SK-N-SH (cell line): ENCODE data around the gene ARHGAP26. TPM values are rescaled to one million over a fixed set of nuclear protein-coding genes. Genes with fewer than 3 reads are reported as not detected.

Experiments
- CTCF ChIA-PET: fragments of 300-600, 350-600 bp; formaldehyde crosslinking; extraction: SDS; loops from one replicate; lab custom pipeline; 2021; lab: Yijun Ruan, JAX
- POLR2A ChIA-PET: fragments of 350-600 bp; sonication (Branson Sonifier 250); formaldehyde crosslinking; extraction: SDS; loops from one replicate; lab custom pipeline; 2020; ENCODE audit warnings: antibody characterized with exemption, inconsistent platforms; lab: Yijun Ruan, JAX
- DNase-seq: peaks from one replicate; pipeline ENCODE4 v3.0.0; 2012
- H2AFZ ChIP-seq: fragments of 200-600 bp; sonication (generic); 2 replicates; pipeline ENCODE4 v1.8.1; 2016; ENCODE audit warnings: antibody characterized with exemption, mild to moderate bottlenecking, low read depth
- H3F3A ChIP-seq: fragments of 200-600 bp; sonication (generic); replicated peaks from 2 replicates; pipeline ENCODE3; 2016; ENCODE audit warnings: antibody characterized with exemption, mild to moderate bottlenecking; ENCODE audit not compliant: insufficient read depth
- H3K27ac ChIP-seq, 2 experiments: fragments of 200-500 bp in 1 of 2; fragments of 200-600 bp in 1 of 2; sonication (Bioruptor generic) in 1 of 2; sonication (generic), shearing (Covaris generic) in 1 of 2; 2 replicates each; pipeline versions ENCODE4 v1.5.1 to v1.6.1; 2014 to 2016; ENCODE audit warnings: low read depth in 2 of 2, inconsistent platforms in 1 of 2, low read length in 1 of 2, mild to moderate bottlenecking in 1 of 2, mixed read lengths in 1 of 2
- H3K27me3 ChIP-seq: fragments of 200-600 bp; sonication (generic), shearing (Covaris generic); 2 replicates; pipeline ENCODE4 v1.6.1; 2016; ENCODE audit warnings: mixed run types; ENCODE audit not compliant: insufficient read depth
- H3K36me3 ChIP-seq, 2 experiments: fragments of 200-500 bp in 1 of 2; fragments of 200-600 bp in 1 of 2; sonication (Bioruptor generic) in 1 of 2; sonication (generic) in 1 of 2; replicated peaks in 1 of 2; 2 replicates each; pipeline versions ENCODE3 to v1.5.1; 2014 to 2016; ENCODE audit warnings: low read length in 1 of 2, mild to moderate bottlenecking in 1 of 2; ENCODE audit not compliant: insufficient read depth in 2 of 2, control insufficient read depth in 1 of 2
- H3K4me1 ChIP-seq, 2 experiments: fragments of 200-500 bp in 1 of 2; fragments of 200-600 bp in 1 of 2; sonication (Bioruptor generic) in 1 of 2; sonication (generic), shearing (Covaris generic) in 1 of 2; 2 replicates each; pipeline versions ENCODE4 v1.5.1 to v1.6.1; 2014 to 2016; ENCODE audit warnings: low read depth in 1 of 2, low read length in 1 of 2, mixed run types in 1 of 2; ENCODE audit not compliant: insufficient read depth in 2 of 2, control insufficient read depth in 1 of 2
- H3K4me2 ChIP-seq: fragments of 200-600 bp; sonication (generic), shearing (Covaris generic); 2 replicates; pipeline ENCODE4 v1.6.1; 2017; ENCODE audit warnings: mixed run types
- H3K4me3 ChIP-seq, 2 experiments: fragments of 200-500 bp in 1 of 2; fragments of 200-600 bp in 1 of 2; sonication (Bioruptor generic) in 1 of 2; sonication (generic), shearing (Covaris generic) in 1 of 2; 2 replicates each; pipeline versions ENCODE4 v1.5.1 to v1.8.1; 2014 to 2016; ENCODE audit warnings: low read depth in 2 of 2, inconsistent platforms in 1 of 2, low read length in 1 of 2, mild to moderate bottlenecking in 1 of 2, mixed read lengths in 1 of 2, moderate library complexity in 1 of 2
- H3K79me2 ChIP-seq: fragments of 200-600 bp; sonication (generic); 2 replicates; pipeline ENCODE4 v1.8.1; 2017; ENCODE audit warnings: mild to moderate bottlenecking; ENCODE audit not compliant: insufficient read depth
- H3K9ac ChIP-seq: fragments of 200-600 bp; sonication (generic); 2 replicates; pipeline ENCODE4 v1.6.1; 2017; ENCODE audit warnings: mixed run types
- H3K9me2 ChIP-seq: fragments of 200-600 bp; sonication (generic); 2 replicates; pipeline ENCODE4 v1.6.1; 2017; ENCODE audit warnings: mixed run types
- H3K9me3 ChIP-seq: fragments of 200-600 bp; sonication (generic); 2 replicates; pipeline ENCODE4 v1.6.1; 2017; ENCODE audit warnings: mixed run types, mild to moderate bottlenecking, moderate library complexity
- H4K20me1 ChIP-seq: fragments of 200-600 bp; sonication (generic); 2 replicates; pipeline ENCODE4 v1.6.1; 2017; ENCODE audit warnings: mild to moderate bottlenecking, mixed run types; ENCODE audit not compliant: insufficient read depth
- CHD2 ChIP-seq: fragments of 150-350 bp; IDR thresholded peaks from 2 replicates; pipeline ENCODE4 v1.6.1; 2018; ENCODE audit warnings: low read length; ENCODE audit not compliant: partially characterized antibody
- ELF1 ChIP-seq: IDR thresholded peaks from 2 replicates; pipeline ENCODE4 v1.4.0; 2012
- EP300 ChIP-seq, 2 experiments: IDR thresholded peaks; 2 replicates each; pipeline versions ENCODE4 v1.4.0 to v1.6.1; 2012; ENCODE audit warnings: borderline replicate concordance in 1 of 2, low read depth in 1 of 2, low read length in 1 of 2
- EZH2phosphoT487 ChIP-seq: fragments of 200-600 bp; sonication (generic); IDR thresholded peaks from 2 replicates; pipeline ENCODE4 v1.6.1; 2017; ENCODE audit warnings: low read depth, mixed run types, mild to moderate bottlenecking, antibody characterized with exemption, moderate library complexity, borderline replicate concordance
- FOXM1 ChIP-seq: IDR thresholded peaks from 2 replicates; pipeline ENCODE4 v1.4.0; 2012; ENCODE audit warnings: low read depth, mild to moderate bottlenecking
- GATA2 ChIP-seq: sonication (generic); formaldehyde crosslinking; IDR thresholded peaks from 2 replicates; pipeline ENCODE4 v1.5.0; 2020; ENCODE audit warnings: mild to moderate bottlenecking, missing genetic modification reagents
- MEF2A ChIP-seq: IDR thresholded peaks from 2 replicates; pipeline ENCODE4 v1.4.0; 2012; ENCODE audit warnings: low read depth, borderline replicate concordance
- MXI1 ChIP-seq: IDR thresholded peaks from 2 replicates; pipeline ENCODE4 v1.6.1; 2012; ENCODE audit warnings: mild to moderate bottlenecking, low read depth, low read length, improper control_type of control experiment
- NFIC ChIP-seq: IDR thresholded peaks from 2 replicates; pipeline ENCODE4 v1.4.0; 2012; ENCODE audit warnings: borderline replicate concordance
- NRF1 ChIP-seq: IDR thresholded peaks from 2 replicates; pipeline ENCODE4 v1.6.1; 2012; ENCODE audit warnings: low read depth, mild to moderate bottlenecking, low read length
- POLR2AphosphoS5 ChIP-seq: IDR thresholded peaks from 2 replicates; pipeline ENCODE4 v1.6.1; 2012; ENCODE audit warnings: low read depth, low read length
- RCOR1 ChIP-seq: fragments of 150-350 bp; IDR thresholded peaks from 2 replicates; pipeline ENCODE4 v1.6.1; 2017; ENCODE audit warnings: antibody characterized with exemption, low read length
- RFX5 ChIP-seq: IDR thresholded peaks from 2 replicates; pipeline ENCODE4 v1.6.1; 2012; ENCODE audit warnings: mild to moderate bottlenecking, improper control_type of control experiment, low read length
- SIN3A ChIP-seq: IDR thresholded peaks from 2 replicates; pipeline ENCODE4 v1.6.1; 2012; ENCODE audit warnings: low read depth, mild to moderate bottlenecking, low read length, moderate library complexity, borderline replicate concordance
- TEAD4 ChIP-seq: IDR thresholded peaks from 2 replicates; pipeline ENCODE4 v1.4.0; 2012; ENCODE audit warnings: mild to moderate bottlenecking, borderline replicate concordance; ENCODE audit not compliant: insufficient read depth
- YY1 ChIP-seq: IDR thresholded peaks from 2 replicates; pipeline ENCODE4 v1.4.0; 2012; ENCODE audit warnings: low read depth, mild to moderate bottlenecking
- WGBS: methylation state at CpG from one replicate; pipeline ENCODE4 v1.1.6; 2017; ENCODE audit warnings: low lambda C conversion rate; 5-methylcytosine and 5-hydroxymethylcytosine counted together
- polyA plus RNA-seq, 3 experiments: library from polyadenylated mRNA; depleted of rRNA; stranded (reverse); fragments of >200 nt; gene quantifications; 2 replicates each; pipeline ENCODE4 v1.2.3, GENCODE V29; 2012
- TF ChIP-seq, protein P1 (sequence below): IDR thresholded peaks from 2 replicates; pipeline ENCODE4 v1.4.0; 2012; ENCODE audit warnings: low read depth, borderline replicate concordance
- TF ChIP-seq, protein P2 (sequence below): IDR thresholded peaks from 2 replicates; pipeline ENCODE4 v1.4.0; 2012; ENCODE audit warnings: low read depth

ARHGAP26 gene
- polyA plus RNA-seq, 1 of the 3 experiments (the other 2 are of a cell fraction): 6.1 TPM

DNA sequence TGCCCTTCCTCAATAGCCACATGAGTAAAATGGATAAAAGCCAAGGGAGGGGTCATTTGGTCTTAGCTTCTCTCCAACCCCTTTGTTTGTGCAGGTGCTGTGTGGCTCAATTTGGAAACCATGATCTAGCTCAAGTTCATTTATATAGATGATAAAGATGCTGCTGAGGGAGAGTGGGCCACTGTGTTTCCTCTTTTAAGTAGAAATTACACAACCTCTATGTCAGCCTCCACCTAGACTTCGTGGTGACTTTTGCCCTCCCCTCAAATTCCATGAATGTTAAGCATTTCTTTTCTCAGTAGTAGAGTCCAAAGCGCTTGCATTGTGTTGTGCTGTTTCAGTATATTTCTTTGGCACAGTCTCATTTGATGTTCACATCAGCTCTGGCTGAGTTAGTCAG is 241.4 kb downstream of the ARHGAP26 start:
- H3K79me2 ChIP-seq: no peaks in the 10 kb centered on the region
- TF ChIP-seq, protein P1, sequence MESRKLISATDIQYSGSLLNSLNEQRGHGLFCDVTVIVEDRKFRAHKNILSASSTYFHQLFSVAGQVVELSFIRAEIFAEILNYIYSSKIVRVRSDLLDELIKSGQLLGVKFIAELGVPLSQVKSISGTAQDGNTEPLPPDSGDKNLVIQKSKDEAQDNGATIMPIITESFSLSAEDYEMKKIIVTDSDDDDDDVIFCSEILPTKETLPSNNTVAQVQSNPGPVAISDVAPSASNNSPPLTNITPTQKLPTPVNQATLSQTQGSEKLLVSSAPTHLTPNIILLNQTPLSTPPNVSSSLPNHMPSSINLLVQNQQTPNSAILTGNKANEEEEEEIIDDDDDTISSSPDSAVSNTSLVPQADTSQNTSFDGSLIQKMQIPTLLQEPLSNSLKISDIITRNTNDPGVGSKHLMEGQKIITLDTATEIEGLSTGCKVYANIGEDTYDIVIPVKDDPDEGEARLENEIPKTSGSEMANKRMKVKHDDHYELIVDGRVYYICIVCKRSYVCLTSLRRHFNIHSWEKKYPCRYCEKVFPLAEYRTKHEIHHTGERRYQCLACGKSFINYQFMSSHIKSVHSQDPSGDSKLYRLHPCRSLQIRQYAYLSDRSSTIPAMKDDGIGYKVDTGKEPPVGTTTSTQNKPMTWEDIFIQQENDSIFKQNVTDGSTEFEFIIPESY: no peak
- peak; percentile 24; the same call in 1 of the 2 replicates for TF ChIP-seq TEAD4
- no peaks in the 10 kb centered on the region for H3K9me2 ChIP-seq
- H3K4me3 ChIP-seq: no peak overlapping the region
- no peaks in the 10 kb centered on the region for H3K27me3 ChIP-seq
- no peaks in the 10 kb centered on the region for H4K20me1 ChIP-seq
- ChIA-PET POLR2A (no interaction called here), CTCF (interaction anchor here (1.8 kb wide), 1 partner anchor 29 kb away, joined by 3 read pairs; no protein-coding TSS in a partner anchor)
- no peak overlapping the region for H3K4me2 ChIP-seq
- peaks cover 4 to 5% of the 10 kb centered on the region in 2 experiments for H3K36me3 ChIP-seq
- H3K9me3 ChIP-seq: no peaks in the 10 kb centered on the region
- no peak for DNase-seq
- no peaks in the 10 kb centered on the region for H3K4me1 ChIP-seq
- no peak overlapping the region for H3K9ac ChIP-seq
- no peak overlapping the region for H2AFZ ChIP-seq
- H3F3A ChIP-seq: no peaks in the 10 kb centered on the region
- 69% methylated on average over 2 of the region's 2 CpGs for WGBS
- H3K27ac ChIP-seq: no peak overlapping the region

- Histone ChIP-seq H3K79me2 (no peaks in the 10 kb centered on the region), H3F3A (no peaks in the 10 kb centered on the region), H3K27me3 (no peaks in the 10 kb centered on the region), H4K20me1 (no peaks in the 10 kb centered on the region), H3K4me1 (no peaks in the 10 kb centered on the region), H3K27ac (no peak overlapping the region), H2AFZ (no peak overlapping the region), H3K9ac (no peak overlapping the region), H3K36me3 (peaks cover 4 to 15% of the 10 kb centered on the region in 2 experiments), H3K9me2 (no peaks in the 10 kb centered on the region), H3K9me3 (no peaks in the 10 kb centered on the region), H3K4me3 (no peak overlapping the region), H3K4me2 (no peak overlapping the region)
- DNase-seq: no peak
- 95% methylated on average over 4 of the region's 4 CpGs for WGBS
- ChIA-PET CTCF (interaction anchor here (0.7 to 1.3 kb wide), 5 partner anchors 11 to 1159 kb away, joined by 3 to 4 read pairs (median 3); partner anchors contain the start of gene NR3C1), POLR2A (no interaction called here)
- TF ChIP-seq ELF1 (no peak), NFIC (no peak), EP300 (IDR thresholded peaks at IDR 0.05; ENCODE audit: borderline replicate concordance in 1 of 2, low read depth in 1 of 2, low read length in 1 of 2) (no peak), SIN3A (no peak), CHD2 (no peak), NRF1 (no peak), POLR2AphosphoS5 (no peak), MXI1 (no peak), YY1 (no peak), RCOR1 (no peak), TEAD4 (no peak), MEF2A (no peak), GATA2 (CRISPR knock-in tag) (no peak), RFX5 (no peak), FOXM1 (no peak), EZH2phosphoT487 (no peak)
- TF ChIP-seq, protein P2, sequence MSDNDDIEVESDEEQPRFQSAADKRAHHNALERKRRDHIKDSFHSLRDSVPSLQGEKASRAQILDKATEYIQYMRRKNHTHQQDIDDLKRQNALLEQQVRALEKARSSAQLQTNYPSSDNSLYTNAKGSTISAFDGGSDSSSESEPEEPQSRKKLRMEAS: no peak
- TF ChIP-seq, protein P1: no peak
Measured at GRCh38 chr5:143013176-143013891, 243.2 kb downstream of the ARHGAP26 start.
